ENCODE measurements around the gene ZNF121.

DNA sequence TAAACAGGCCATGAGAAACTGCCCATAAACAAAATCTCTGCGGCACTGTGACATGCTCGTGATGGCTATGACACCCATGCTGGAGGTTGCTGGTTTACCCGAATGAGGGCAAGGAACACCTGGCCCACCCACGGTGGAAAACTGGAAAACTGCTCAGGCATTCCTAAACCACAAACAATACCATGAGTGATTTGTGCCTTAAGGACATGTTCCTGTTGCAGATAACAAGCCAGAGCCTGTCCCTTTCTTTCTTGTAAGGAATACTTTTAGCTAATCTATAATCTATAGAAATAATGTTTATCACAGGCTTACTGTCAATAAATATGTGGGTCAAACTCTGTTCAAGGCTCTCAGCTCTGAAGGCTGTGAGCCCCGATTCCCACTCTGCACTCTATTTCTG lies 24.6 kb upstream of the ZNF121 start:
- TF ChIP-seq, protein P1, sequence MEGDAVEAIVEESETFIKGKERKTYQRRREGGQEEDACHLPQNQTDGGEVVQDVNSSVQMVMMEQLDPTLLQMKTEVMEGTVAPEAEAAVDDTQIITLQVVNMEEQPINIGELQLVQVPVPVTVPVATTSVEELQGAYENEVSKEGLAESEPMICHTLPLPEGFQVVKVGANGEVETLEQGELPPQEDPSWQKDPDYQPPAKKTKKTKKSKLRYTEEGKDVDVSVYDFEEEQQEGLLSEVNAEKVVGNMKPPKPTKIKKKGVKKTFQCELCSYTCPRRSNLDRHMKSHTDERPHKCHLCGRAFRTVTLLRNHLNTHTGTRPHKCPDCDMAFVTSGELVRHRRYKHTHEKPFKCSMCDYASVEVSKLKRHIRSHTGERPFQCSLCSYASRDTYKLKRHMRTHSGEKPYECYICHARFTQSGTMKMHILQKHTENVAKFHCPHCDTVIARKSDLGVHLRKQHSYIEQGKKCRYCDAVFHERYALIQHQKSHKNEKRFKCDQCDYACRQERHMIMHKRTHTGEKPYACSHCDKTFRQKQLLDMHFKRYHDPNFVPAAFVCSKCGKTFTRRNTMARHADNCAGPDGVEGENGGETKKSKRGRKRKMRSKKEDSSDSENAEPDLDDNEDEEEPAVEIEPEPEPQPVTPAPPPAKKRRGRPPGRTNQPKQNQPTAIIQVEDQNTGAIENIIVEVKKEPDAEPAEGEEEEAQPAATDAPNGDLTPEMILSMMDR (IDR thresholded peaks at IDR 0.05), result no peak
- TF ChIP-seq POLR2A (IDR thresholded peaks at IDR 0.05), result no peak
